Measurements from ENCODE around the gene XRCC2.
A peak's percentile ranks its signal among the peaks of the same experiment; 100 is the strongest.

XRCC2 gene

GRCh38 chr7:152673897-152674296 lies 2.0 kb downstream of the XRCC2 start:
- TF ChIP-seq, protein P1, sequence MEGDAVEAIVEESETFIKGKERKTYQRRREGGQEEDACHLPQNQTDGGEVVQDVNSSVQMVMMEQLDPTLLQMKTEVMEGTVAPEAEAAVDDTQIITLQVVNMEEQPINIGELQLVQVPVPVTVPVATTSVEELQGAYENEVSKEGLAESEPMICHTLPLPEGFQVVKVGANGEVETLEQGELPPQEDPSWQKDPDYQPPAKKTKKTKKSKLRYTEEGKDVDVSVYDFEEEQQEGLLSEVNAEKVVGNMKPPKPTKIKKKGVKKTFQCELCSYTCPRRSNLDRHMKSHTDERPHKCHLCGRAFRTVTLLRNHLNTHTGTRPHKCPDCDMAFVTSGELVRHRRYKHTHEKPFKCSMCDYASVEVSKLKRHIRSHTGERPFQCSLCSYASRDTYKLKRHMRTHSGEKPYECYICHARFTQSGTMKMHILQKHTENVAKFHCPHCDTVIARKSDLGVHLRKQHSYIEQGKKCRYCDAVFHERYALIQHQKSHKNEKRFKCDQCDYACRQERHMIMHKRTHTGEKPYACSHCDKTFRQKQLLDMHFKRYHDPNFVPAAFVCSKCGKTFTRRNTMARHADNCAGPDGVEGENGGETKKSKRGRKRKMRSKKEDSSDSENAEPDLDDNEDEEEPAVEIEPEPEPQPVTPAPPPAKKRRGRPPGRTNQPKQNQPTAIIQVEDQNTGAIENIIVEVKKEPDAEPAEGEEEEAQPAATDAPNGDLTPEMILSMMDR (IDR thresholded peaks at IDR 0.05; ENCODE audit: low read length, missing control alignments), result no peak
- H3K4me3 ChIP-seq (replicated peaks; ENCODE audit: low read depth, low read length), result no peak overlapping the region
- no peak for DNase-seq (ENCODE audit: low read depth)

DNA sequence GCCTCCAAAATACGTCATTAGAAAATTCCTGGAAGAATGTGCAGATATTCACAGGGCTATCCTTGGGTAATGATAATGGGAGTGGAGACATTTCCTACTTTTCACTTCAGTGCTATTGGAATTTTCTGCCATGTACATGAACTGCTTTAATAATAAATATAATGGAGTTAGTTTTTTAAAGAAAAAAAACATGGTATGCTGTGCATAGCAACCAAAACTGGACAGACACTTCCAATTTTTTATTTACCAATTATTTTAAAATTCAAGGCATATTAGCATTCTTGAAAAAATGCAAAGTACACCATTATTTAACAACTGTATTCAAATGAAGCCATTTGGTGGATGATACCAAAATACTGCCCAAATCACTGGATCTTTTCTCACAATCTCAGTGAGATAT lies 3.3 kb downstream of the XRCC2 start:
- H3K4me3 ChIP-seq (replicated peaks; ENCODE audit: low read depth, low read length), result no peak overlapping the region
- TF ChIP-seq, protein P1 (IDR thresholded peaks at IDR 0.05; ENCODE audit: low read length, missing control alignments), result no peak
- no peak for DNase-seq (ENCODE audit: low read depth)

DNA sequence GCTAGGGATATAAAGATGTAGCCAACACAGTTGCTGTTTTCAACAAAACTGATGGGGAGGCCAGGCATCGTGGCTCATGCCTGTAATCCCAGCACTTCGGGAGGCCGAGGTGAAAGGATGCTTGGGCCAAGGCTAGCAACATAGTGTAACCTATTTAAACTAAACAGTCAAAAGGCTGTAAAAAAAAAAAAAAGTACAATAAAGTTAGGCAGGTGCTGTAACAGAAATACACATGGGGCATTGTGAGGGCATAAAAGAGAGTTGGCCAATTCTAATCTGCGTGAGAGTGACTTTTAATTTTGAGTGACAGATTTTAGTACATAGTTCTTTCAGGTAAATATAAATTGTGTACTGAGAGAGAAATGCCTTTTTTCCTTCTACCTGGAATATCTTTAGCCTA lies 6.2 kb downstream of the XRCC2 start:
- DNase-seq (ENCODE audit: low read depth), result no peak
- no peak overlapping the region for H3K4me3 ChIP-seq (replicated peaks; ENCODE audit: low read depth, low read length)
- TF ChIP-seq, protein P1 (IDR thresholded peaks at IDR 0.05; ENCODE audit: low read length, missing control alignments), result no peak

DNA sequence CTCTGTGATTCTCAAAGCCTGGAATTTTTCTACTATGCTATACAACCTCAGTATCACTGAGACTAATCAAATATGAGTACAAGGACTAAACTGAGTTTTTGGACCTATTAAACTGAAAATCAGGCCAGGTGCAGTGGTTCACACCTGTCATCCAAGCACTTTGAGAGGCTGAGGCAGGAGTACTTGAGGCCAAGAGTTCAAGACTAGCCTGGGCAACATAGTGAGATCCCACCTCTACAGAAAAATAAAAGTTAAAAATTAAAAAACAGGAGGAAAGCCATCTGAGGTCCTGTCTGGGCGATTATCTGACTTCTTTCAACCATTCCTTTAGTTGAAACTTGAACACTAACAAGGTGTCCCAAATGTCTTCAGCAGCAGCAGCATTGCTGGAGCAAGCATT lies 7.0 kb downstream of the XRCC2 start:
- TF ChIP-seq, protein P1 (IDR thresholded peaks at IDR 0.05; ENCODE audit: low read length, missing control alignments), result no peak
- no peak overlapping the region for H3K4me3 ChIP-seq (replicated peaks; ENCODE audit: low read depth, low read length)
- DNase-seq (ENCODE audit: low read depth), result no peak

DNA sequence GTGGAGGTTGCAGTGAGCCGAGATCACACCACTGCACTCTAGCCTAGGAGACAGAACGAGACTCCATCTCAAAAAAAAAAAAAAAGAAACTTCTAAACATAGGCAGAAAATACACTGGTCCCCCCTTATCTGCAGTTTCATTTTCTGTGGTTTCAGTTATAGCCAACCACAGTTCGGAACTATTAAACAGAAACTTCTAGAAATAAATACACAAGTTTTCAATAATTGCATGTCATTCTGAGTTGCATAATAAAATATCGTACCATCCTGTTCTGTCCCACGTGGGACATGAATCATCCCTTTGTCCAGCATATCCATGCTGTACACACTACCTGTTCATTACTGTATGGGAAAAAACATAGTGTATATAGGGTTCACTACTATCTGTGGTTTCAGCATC lies 8.0 kb downstream of the XRCC2 start:
- H3K4me3 ChIP-seq (replicated peaks; ENCODE audit: low read depth, low read length), result no peak overlapping the region
- TF ChIP-seq, protein P1 (IDR thresholded peaks at IDR 0.05; ENCODE audit: low read length, missing control alignments), result no peak
- DNase-seq (ENCODE audit: low read depth), result no peak

GRCh38 chr7:152666078-152666477 lies 9.9 kb downstream of the XRCC2 start:
- no peak overlapping the region for H3K4me3 ChIP-seq (replicated peaks; ENCODE audit: low read depth, low read length)
- TF ChIP-seq, protein P1 (IDR thresholded peaks at IDR 0.05; ENCODE audit: low read length, missing control alignments), result no peak
- DNase-seq (ENCODE audit: low read depth), result no peak

GRCh38 chr7:152664636-152665035 lies 11.3 kb downstream of the XRCC2 start:
- TF ChIP-seq, protein P1 (IDR thresholded peaks at IDR 0.05; ENCODE audit: low read length, missing control alignments), result no peak
- peak; percentile 74 for DNase-seq (ENCODE audit: low read depth)
- H3K4me3 ChIP-seq (replicated peaks; ENCODE audit: low read depth, low read length), result no peak overlapping the region
